ENCODE results near the gene SLC9A3.
"Not testable (repeated sequence)": the region's sequence is repeated elsewhere in the genome, so short reads cannot be mapped to it uniquely, and the experiment has no call there.

The SLC9A3 gene

DNA sequence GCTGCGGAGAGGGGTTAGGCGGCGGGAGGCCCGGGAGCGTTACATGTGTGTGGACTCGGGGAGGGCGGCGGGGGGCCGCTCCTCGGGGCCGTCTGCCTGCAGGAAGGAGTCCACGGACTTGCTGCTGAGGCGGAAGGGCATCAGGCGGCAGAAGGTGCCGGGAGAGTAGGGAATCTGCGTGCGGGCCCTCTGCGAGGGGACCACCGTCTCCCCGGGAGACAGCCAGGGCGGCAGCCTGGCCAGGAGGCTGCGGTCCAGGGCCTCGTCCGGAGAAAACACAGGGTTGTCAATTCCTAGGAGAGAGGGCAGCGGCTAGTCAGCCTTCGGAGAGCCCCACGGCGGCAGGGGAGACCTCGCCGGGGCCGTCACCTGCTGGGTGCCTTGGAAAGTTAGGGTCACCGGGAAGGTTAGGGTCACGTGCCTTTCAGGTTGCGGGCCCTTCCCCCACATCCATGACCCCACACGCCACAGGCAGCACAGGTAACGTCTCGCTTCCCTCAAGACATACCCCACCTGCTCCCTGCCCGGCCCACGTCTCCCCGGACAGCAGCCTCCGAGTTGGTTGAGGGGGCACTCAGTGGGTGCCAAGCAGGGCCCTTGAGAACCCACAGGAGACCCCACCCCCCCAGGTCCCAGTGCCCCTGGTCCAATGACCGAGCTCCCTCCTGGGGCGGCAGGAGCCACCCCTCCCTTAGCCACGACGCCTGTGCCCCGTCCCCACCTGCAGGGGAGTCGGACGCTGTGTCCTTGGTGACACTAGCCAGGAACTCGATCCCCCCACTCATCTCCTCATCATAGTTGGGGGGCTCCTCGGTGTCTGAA lies 49.2 kb downstream of the SLC9A3 start:
- DNase-seq (ENCODE audit: low read depth): no peak

DNA sequence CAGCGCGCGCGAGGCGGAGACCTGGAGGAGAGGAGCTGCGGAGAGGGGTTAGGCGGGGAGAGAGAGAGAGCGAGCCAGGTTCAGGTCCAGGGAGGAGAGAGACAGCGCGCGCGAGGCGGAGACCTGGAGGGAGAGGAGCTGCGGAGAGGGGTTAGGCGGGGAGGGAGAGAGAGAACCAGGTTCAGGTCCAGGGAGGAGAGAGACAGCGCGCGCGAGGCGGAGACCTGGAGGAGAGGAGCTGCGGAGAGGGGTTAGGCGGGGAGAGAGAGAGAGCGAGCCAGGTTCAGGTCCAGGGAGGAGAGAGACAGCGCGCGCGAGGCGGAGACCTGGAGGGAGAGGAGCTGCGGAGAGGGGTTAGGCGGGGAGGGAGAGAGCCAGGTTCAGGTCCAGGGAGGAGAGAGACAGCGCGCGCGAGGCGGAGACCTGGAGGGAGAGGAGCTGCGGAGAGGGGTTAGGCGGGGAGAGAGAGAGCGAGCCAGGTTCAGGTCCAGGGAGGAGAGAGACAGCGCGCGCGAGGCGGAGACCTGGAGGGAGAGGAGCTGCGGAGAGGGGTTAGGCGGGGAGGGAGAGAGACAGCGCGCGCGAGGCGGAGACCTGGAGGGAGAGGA lies 49.9 kb downstream of the SLC9A3 start:
- DNase-seq (ENCODE audit: low read depth): not testable (repeated sequence)

DNA sequence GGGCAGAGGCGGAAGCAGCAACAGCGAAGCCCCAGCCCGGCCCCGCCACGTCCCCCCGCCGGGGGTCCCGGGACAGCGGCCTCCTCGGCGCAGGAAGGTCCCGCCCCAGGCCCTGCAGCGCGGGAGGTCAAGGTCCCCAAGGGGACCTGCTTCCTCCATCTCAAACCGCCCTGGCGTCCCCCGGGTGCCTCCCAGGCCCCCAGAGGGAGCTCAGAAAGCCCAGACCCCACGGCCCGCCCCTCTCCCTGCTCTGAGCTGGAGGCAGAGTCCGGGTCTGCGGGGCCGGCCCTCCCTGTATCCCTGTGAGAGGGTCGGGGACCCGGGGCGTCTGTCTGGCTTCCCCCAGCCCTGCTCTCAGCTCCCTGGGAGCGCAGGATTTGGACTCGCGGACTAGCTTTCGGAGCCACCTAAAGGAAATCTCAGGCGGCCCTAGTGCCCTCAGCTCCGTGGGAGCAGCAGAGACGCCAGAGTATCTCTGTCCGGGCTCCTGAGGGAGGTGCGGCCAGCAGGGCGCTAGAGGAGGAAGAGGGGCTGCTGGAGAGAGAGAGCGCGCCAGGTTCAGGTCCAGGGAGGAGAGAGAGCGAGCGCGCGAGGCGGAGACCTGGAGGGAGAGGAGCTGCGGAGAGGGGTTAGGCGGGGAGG lies 50.6 kb downstream of the SLC9A3 start:
- DNase-seq (ENCODE audit: low read depth): peak; percentile 29

DNA sequence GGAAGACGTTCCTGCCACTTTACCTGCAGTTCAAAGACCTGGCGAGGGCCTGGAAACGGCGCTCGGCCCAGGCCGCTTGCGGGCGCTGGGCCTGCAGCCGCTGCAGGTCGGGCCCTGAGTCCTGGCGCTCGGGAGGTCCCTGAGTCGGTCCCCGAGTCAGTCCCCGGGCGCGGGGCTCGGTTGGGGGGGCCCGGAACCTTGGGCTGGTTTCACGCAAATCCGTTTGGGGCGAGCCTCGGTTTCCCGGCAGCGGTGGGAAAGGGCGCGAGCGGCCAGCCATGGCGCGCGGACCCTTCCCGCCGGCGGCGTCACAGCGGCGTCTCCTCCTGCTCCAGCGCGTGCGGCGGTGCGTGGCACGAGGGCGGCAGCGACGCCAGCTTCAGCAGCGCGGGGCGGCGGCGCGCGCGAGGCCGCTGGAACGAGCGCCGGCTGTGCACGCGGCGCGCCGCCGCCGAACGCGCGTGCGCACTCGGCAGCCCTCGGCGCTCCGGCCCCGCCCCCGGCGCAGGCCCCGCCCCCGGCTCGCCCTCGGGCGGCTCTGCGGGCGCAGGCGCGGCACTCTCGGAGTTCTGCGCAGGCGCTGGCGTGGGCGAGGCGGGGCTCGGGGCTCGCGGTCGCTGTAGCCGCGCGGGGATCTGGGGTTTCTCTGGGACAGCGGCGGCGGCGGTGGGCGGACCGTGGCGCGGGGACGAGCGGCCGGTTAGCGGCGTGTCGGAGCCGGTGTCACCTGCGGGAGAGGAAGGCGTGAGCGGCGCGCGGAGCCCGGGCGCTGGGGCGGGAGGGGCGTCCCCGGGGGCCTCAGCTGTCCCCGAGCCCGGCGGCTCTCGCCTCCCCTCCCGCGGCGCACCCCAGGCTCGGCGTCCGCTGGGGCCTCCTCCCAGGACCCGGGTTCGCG lies 51.3 kb downstream of the SLC9A3 start:
- DNase-seq (ENCODE audit: low read depth): peak; percentile 90

DNA sequence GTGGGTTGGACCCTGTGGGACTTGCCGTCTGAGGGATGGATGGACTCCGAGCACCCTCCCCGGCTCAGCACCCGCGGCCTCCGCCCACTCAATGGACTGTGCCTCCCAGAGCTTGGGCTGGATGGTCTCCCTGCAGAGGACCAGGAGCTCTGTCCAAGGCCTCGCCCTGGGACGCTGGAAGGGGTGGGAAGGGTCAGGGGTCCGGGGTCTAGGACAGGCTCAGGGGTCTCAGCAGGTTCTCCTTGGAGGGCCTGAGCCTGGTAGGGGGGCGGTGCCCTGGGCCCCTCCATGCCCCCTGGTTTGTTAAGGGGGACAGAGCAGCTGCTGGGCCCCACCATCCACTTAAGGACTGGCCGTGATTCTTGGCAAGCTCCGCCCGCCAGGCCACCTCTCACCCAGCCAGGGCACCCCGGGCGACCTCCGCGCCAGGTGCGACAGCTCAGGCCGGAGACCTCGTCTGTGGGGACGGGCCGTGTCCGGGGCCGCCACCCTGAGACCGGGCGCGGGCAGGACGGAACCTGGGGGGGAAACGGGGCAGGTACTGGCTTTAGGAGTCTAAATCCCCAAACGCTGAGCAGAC lies 52.1 kb downstream of the SLC9A3 start:
- DNase-seq (ENCODE audit: low read depth): no peak

DNA sequence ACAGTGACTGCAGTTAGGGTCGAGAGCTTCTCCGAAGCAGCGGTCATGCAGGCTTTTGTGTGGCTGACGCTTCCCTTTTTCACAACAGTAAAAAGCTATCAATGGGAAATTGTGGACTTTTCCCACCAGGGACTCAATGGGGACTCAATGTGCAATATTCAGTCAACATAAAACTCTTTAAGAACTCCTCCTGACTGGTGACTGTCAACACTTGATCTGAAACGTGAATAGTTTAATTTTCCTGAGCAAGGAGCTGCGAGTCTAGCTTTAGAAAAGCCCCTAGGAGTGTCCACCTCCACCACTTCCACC lies 52.5 kb downstream of the SLC9A3 start:
- DNase-seq (ENCODE audit: low read depth): no peak

DNA sequence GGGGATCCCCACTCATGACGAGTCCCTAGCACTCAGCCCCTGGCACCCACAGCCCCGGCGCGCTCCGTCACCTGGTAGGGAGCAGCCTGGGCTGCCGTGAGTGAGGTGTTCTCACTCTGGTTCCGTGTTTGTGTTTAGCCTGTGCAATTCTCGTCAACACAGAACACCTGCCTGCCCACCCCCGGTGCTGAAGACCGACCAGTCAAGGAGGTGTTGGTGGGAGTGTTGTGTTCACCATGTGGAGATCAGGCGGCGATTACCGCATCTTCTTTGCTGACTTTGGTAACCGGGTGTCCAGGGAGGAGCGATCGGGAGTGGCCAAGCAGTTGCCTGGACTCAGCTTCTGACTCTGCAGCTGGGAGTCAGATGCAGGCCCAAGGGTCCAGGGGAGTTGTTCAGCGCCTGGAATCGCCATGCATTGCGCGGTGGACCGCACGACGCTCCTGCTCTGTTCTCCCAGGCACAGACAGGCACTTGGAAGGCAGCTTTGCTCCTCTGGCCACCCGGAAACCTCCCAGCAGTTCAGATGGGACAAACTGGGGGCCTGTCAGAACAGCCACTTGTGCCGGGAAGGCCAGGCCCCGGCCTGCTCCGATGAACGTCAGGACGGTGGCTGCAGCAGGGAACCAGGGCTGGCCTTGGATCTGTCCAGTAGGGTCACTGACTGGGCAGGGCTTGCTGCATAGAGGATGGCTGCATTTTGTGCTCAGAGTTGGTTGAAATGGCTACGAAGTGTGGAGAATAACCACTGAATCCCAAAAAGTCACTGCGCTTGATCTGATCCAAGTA lies 53.1 kb downstream of the SLC9A3 start:
- DNase-seq (ENCODE audit: low read depth): no peak

DNA sequence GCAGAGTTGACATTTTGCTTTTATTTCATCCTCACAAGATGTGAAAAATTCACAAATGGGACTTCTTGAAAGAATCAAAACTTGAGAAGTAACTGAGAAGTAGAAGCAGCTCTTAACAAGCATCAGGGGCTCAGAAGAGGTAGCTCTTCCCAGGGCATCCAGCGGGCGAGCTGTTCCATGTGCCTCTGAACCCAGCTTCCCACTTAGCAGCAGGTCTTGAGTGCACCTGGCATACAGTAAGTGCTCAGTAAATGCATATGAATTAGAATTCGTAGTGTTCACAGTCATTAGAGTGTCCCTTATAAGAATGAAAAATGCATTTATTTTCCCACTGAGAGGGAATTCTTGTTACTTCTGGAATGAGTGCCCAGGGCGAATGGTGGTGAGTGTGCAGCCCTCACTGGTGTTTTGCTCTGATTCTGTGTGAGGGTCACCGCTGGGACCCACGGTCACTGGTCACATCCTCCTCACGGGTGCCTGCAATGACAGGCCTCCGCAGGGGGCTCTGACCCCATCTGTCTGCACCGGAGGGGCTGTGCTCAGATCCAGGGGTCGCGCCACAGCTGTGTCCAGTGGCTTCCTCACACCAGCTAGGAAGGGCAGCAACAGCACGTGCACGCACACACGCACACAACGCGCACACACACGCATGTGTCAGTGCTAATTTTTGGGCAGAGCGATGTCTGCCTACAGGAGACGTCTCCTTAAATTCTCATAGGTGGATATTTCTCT lies 54.3 kb downstream of the SLC9A3 start:
- no peak for DNase-seq (ENCODE audit: low read depth)

DNA sequence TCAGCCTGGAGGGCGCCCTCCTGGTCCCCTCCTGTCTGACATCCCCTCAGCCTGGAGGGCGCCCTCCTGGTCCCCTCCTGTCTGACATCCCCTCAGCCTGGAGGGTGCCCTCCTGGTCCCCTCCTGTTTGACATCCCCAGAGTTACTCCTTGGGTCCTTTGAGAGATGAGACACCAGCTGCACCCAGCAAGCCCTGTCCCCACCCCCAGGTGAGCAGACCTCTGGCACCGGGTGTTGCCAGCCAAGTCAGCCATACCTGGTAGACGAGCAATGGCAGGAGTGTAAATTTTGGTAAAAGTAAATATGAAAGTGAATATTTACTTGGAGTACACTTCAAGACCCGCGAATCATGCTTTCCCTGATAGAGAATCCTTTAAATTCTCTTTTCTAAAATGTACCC lies 55.8 kb downstream of the SLC9A3 start:
- no peak for DNase-seq (ENCODE audit: low read depth)

DNA sequence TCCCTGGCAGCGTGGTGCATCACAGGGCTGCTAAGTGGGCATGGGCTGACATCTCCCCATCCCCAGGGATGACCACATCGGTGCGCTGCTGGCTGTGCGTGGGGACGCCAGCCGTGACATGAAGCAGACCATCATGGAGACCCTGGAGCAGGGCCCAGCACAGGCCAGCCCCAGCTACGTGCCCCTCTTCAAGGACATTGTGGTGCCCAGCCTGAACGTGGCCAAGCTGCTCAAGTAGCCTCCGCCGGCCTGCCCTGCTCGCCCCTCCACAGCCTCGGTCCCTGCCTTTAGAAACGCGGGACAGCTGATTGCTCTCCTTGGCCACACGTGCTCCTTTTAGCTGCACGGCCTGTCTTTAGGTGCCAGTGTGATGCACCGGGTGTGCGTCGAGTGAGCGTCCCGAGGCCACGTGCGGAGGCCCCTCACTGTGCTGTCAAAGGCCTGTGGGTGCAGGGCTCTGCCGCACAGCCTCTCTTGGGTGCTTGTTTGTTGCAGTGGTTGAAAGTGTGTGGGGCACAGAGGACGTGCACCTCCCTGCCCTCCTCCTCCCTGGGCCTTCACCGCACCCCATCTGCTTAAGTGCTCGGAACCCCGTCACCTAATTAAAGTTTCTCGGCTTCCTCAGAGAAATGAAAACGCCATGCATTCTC lies 57.5 kb downstream of the SLC9A3 start:
- DNase-seq (ENCODE audit: low read depth): no peak

DNA sequence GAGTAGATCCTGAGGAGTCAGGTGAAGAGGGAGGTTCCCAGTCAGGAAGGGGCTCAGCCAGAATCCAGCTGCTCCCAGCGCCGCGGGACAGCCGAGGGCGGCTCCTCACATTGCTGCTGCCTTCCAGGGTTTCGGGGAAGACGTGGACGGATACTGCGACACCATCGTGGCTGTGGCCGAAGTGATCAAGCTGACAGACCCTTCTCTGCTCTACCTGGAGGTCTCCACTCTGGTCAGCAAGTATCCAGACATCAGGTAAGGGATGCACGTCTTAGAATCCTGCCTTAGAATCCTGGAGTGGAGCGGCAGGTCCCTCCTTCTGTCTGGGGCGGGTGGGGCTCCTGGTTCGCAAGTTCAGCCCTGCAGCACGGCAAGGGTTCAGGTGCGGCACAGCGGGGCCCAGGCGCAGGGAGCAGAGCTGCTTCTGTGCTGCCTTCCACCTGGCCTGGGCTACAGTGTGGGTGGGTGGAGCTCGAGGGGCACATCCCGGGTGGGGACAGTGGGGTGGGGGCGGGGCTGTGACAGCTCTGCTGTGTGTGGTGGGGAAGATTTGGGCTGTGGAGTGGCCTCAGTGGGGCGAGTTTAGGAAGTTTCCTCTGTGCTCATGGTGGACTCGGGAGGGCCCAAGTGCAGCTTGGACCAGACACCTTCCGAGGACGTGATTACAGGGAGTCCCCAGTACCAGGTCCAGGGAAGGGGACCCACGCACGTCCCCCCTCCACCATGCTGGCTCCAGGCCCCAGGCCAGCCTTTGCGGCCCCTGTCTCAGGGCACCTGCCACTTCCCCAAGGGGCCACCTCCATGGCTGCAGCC lies 58.5 kb downstream of the SLC9A3 start:
- no peak for DNase-seq (ENCODE audit: low read depth)

DNA sequence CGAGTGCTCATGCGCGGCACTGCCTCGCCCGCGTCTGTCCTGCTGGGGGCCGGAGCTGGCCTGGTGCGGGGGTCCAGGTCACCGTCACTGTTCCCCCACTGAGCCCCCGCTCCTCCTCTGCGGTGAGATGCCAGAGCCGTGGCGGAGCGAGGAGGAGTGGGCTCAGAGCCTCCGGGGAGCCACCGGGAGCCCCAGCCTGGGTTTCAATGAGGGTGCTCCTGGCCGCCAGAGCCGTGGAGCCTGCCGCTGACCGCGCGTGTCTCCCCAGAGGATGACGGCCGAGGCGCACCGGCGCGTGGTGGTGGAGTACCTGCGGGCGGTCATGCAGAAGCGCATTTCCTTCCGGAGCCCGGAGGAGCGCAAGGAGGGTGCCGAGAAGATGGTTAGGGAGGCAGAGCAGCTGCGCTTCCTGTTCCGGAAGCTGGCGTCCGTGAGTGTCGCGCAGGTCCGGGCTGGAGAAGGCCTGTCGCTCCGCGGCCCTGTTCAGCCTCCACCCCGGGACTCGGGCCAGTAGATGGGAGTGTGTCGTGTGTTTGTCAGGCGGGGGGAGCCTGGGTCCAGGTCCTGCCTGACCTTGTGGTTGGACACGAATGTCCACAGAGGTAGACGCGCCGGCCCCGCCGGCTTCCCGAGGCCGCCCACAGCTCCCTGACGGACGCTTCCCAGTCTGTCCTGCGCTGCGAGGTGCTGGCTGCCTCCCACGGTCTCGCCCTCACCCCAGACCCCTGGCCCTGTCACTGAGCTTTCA lies 59.2 kb downstream of the SLC9A3 start:
- DNase-seq (ENCODE audit: low read depth): no peak

DNA sequence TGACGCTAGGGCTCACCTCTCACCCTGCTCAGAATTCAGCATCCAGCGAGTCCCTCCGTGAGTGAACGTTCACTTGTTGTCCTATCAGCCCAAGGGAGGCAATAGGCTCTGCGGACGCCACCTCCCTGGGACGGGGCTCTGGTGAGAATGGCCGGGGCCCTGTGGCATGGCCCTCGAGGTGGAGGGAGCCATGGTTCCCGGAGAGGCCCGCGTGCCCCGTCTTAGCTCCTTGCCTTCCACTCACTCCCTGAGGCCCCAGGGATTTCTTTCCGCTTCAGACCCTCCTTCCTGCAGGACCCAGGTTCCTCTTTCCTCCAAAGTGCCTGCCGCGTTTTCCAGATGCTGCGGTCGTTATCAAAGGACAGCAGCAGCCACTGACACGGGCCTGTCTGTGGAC lies 59.8 kb downstream of the SLC9A3 start:
- no peak for DNase-seq (ENCODE audit: low read depth)

DNA sequence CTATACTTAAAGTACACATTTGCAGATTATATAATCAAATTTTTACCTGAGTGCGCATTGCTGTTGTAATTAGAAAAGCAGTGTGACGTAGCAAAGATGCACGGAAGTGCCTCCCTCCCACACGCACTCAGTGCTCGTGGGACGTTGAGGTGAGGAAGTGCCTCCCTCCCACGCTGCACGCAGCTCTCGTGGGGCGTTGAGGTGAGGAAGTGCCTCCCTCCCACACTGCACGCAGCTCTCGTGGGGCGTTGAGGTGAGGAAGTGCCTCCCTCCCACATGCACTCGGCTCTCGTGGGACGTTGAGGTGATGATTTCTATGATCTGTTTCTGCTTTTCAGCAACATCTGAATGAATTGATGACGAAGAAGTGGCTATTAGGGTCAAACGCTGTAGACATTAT lies 60.3 kb downstream of the SLC9A3 start:
- peak; percentile 41 for DNase-seq (ENCODE audit: low read depth)

DNA sequence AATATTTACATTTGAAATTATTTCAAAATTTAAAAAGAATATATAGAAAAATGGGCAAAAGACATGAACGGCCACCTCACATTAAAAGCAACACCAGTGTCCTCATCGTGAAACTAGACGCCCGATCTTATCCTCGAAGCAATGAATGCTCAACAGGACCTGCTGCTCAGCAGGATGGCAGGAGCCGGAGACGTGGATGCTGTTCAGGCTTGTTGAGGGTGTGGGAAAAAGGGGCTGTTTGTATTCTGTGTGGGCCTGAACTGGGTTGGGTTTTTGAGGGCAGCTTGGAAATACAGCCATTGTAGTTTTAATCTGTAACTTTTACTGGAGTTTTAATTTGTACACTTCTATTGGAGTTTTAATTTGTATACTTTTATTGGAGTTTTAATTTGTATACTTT lies 60.9 kb downstream of the SLC9A3 start:
- no peak for DNase-seq (ENCODE audit: low read depth)

DNA sequence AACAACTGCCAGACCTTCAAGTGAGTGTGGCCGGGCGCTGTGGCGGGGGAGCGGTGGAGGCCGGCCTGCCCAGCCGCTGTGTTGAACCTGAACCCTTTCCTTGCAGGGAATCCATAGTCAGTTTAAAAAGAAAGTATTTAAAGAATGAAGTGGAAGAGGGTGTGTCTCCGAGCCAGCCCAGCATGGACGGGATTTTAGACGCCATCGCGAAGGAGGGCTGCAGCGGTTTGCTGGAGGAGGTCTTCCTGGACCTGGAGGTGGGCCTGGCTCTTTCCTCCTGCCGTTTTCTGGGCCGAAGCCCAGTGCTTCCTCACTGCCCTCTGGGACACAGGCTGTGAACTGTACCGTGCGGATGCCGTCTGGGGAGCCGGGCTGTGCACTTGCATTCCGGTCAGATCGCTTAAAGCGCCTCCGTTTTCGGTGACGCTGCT lies 62.2 kb downstream of the SLC9A3 start:
- DNase-seq (ENCODE audit: low read depth): no peak

DNA sequence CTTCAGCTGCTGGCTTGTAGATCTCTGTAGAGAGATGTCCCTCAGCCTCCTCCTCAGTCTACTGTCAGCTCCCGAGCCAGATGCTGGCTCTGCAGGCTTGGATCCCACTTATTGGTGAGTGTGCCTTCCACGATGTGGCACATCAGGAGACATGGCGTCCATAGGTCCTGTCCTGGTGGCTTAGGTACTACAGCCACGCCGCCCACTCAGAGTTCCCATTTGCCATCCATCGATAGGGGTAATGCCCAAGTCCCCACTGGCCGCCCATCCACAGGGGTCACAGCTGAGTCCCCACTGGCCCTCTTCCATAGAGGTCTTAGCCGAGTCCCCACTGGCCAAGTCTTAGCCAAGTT lies 64.0 kb downstream of the SLC9A3 start:
- DNase-seq (ENCODE audit: low read depth): no peak

DNA sequence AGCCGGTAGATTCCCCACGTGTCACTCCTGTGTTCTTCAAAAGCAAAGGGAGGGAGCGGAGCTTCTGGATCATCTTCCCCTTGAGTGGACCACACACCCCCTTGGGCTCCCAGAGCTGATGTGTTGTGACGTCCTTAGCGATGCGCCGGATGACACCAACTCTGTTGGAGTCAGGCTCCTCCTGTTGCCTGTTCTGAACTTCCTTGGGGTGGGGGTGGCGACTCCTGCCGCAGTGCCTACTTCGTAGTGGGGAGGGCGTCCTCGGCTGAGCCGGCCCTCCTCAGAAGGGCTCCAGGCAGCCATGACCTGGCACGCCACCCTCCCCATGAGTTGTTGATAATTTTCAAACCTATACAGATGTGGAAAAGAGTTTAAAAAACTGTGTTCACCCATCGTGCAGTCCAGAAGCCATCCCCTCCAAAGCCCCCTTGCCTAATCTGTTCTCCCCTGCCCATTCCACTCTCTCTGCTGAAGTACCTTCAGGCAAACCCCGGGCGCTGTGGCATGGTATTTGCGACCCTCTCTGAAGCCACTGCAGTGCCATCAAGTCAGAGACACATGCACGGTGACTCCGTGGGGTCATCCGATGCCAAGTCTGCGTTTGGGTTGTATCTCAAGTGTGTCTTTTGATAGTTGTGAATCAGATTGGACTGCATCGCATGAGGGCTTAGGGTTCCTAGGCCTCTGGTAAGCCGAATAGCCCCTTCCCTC lies 64.5 kb downstream of the SLC9A3 start:
- DNase-seq (ENCODE audit: low read depth): no peak

Measured in activated T-cell treated with anti-CD3 and anti-CD28 coated beads for 48 hours (primary cell).